Neuronal stem cell (in vitro differentiated cells): ENCODE data around the gene STARD13.
A peak's percentile ranks its signal among the peaks of the same experiment; 100 is the strongest.

Experiments used
- DNase-seq: peaks from one replicate; pipeline ENCODE4 v3.0.0-alpha.2; 2013; ENCODE audit warnings: low spot score
- H2AFZ ChIP-seq: one replicate; pipeline ENCODE4 v1.6.1; 2013; ENCODE audit warnings: mild to moderate bottlenecking, low read length, inconsistent platforms
- H2AK5ac ChIP-seq: 2 replicates; pipeline ENCODE4 v1.6.1; 2013; ENCODE audit warnings: low read depth, mild to moderate bottlenecking, inconsistent platforms, low read length, moderate library complexity, mixed read lengths
- H2BK120ac ChIP-seq: 2 replicates; pipeline ENCODE4 v1.6.1; 2013; ENCODE audit warnings: low read depth, mild to moderate bottlenecking, inconsistent platforms, low read length, moderate library complexity, mixed read lengths
- H2BK12ac ChIP-seq: one replicate; pipeline ENCODE4 v1.6.1; 2013; ENCODE audit warnings: low read length, inconsistent platforms
- H2BK15ac ChIP-seq: 2 replicates; pipeline ENCODE4 v1.6.1; 2013; ENCODE audit warnings: mild to moderate bottlenecking, low read length, inconsistent platforms, mixed read lengths
- H2BK5ac ChIP-seq: one replicate; pipeline ENCODE4 v1.6.1; 2013; ENCODE audit warnings: inconsistent platforms, mild to moderate bottlenecking, low read length, moderate library complexity
- H3K14ac ChIP-seq: one replicate; pipeline ENCODE4 v1.6.1; 2013; ENCODE audit warnings: low read length, inconsistent platforms
- H3K18ac ChIP-seq: 2 replicates; pipeline ENCODE4 v1.6.1; 2013; ENCODE audit warnings: low read length, inconsistent platforms
- H3K23ac ChIP-seq: 2 replicates; pipeline ENCODE4 v1.6.1; 2013; ENCODE audit warnings: low read depth, mild to moderate bottlenecking, mixed read lengths, low read length, inconsistent platforms; ENCODE audit not compliant: poor library complexity
- H3K27ac ChIP-seq: replicated peaks from 3 replicates; pipeline ENCODE4 v1.5.1; 2013; ENCODE audit warnings: low read length, inconsistent platforms
- H3K27me3 ChIP-seq, 3 experiments: 2 replicates each; pipeline ENCODE4 v1.6.1; 2013; ENCODE audit warnings: low read length in 3 of 3, mild to moderate bottlenecking in 2 of 3, inconsistent platforms in 1 of 3, low read depth in 1 of 3, mixed read lengths in 1 of 3, moderate library complexity in 1 of 3; ENCODE audit not compliant: control insufficient read depth in 3 of 3, insufficient read depth in 3 of 3
- H3K36me3 ChIP-seq, 2 donors: replicated peaks in 1 of 2; 2 replicates each; pipeline ENCODE4 v1.6.1; 2013; ENCODE audit warnings: low read length in 2 of 2; ENCODE audit not compliant: control insufficient read depth in 2 of 2, insufficient read depth in 2 of 2
- H3K4ac ChIP-seq: 2 replicates; pipeline ENCODE4 v1.6.1; 2013; ENCODE audit warnings: inconsistent platforms, mild to moderate bottlenecking, low read length, moderate library complexity
- H3K4me1 ChIP-seq, 2 donors: 1 replicate in 1 of 2; 2 replicates in 1 of 2; pipeline ENCODE4 v1.6.1; 2013; ENCODE audit warnings: low read length in 2 of 2, low read depth in 1 of 2; ENCODE audit not compliant: control insufficient read depth in 2 of 2, insufficient read depth in 1 of 2
- H3K4me2 ChIP-seq: one replicate; pipeline ENCODE4 v1.6.1; 2013; ENCODE audit warnings: mild to moderate bottlenecking, low read length, inconsistent platforms; ENCODE audit not compliant: insufficient read depth, poor library complexity, severe bottlenecking
- H3K4me3 ChIP-seq, 2 donors: 2 replicates each; pipeline ENCODE4 v1.5.1; 2013; ENCODE audit warnings: low read length in 2 of 2, mild to moderate bottlenecking in 2 of 2, inconsistent platforms in 1 of 2, moderate library complexity in 1 of 2
- H3K79me1 ChIP-seq: one replicate; pipeline ENCODE4 v1.6.1; 2013; ENCODE audit warnings: low read depth, mild to moderate bottlenecking, inconsistent platforms, low read length, moderate library complexity
- H3K9ac ChIP-seq: one replicate; pipeline ENCODE4 v1.6.1; 2013; ENCODE audit warnings: mild to moderate bottlenecking, low read depth, low read length, inconsistent platforms; ENCODE audit not compliant: poor library complexity
- H3K9me3 ChIP-seq, 2 donors: replicated peaks in 1 of 2; 2 replicates each; pipeline versions ENCODE3 to v1.6.1; 2013; ENCODE audit warnings: low read length in 2 of 2, mild to moderate bottlenecking in 2 of 2, inconsistent platforms in 1 of 2, low read depth in 1 of 2, mixed read lengths in 1 of 2, moderate library complexity in 1 of 2; ENCODE audit not compliant: control insufficient read depth in 2 of 2, insufficient read depth in 1 of 2
- H4K8ac ChIP-seq: one replicate; pipeline ENCODE4 v1.6.1; 2013; ENCODE audit warnings: low read depth, mild to moderate bottlenecking, inconsistent platforms, low read length, moderate library complexity
- H4K91ac ChIP-seq: one replicate; pipeline ENCODE4 v1.6.1; 2013; ENCODE audit warnings: low read length, low read depth, mild to moderate bottlenecking, inconsistent platforms; ENCODE audit not compliant: poor library complexity
- WGBS, 2 donors: extraction: QIAGEN DNeasy Blood & Tissue Kit; methylation state at CpG; one replicate each; pipeline ENCODE4 v1.1.7; 2013; ENCODE audit warnings: missing lambda C conversion rate in 2 of 2, mixed read lengths in 1 of 2; ENCODE audit not compliant: insufficient read length in 2 of 2, insufficient replicate concordance in 1 of 2; ENCODE audit errors: extremely low coverage in 2 of 2; 5-methylcytosine and 5-hydroxymethylcytosine counted together

The STARD13 gene

DNA sequence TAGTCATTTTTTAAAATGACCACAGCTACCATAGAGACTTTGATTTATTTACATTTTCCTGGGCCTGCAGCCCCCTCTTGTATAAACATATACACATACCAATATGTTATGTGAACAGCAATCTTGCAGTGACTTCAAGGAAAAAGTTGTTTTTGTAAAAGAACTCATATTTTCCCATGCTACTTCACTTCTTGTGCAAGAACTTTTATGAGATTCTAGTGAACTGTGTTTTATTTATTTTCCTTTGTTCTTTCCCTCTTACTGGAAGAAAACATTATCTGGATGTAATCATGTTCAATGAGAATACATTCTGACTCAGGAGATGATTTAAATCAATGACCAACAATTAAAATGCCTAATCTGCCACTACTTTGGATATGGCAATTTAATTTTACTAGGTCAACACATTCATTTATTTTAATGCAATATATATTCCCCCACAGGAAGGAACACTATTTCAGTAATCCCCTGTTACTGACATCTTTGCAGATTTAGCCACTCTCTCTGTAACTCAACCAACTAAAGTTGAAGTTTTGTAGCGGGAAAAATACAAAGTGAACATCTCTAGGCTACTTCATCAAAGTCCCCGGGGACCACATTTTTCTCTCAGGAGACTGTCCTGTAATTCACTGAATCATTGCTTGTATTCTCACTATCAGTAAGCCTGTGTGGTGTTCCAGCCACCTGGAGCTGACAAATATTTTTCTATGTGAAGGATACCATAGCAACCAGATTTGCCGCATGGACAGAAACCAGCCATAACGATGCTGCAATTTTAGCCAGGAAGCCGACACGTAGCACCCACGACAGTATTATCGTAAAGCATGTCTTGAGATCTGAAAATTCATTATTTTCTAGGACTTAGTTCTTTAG, 90.5 kb downstream of the STARD13 start:
- no peak overlapping the region for H3K27ac ChIP-seq

DNA sequence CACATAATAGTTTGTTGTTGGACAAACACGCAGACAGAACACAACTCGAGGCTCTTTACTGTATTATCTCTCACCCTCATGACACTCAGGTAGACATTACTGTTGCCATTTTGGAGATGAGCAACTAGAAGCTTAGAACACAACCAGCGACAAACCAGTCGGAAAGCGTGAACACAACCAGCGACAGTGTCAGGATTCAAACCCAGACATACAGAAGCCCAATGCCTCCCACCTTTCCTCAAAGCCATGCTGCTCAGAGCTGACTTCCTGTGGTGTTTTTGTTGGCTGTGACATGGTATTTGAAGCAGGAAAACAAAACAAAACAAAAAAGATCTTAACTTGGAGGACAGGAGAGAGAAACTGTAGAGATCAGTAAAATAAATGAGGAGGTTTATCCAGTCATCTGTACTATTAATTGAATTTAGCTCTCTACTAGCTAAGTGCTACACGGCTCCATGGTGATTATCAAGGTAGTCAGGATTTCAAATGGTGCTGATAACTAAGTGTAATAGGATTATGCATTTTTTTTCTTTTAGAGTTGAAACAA, 92.1 kb downstream of the STARD13 start:
- no peaks in the 10 kb centered on the region for H3K9me3 ChIP-seq
- H3K36me3 ChIP-seq = no peaks in the 10 kb centered on the region
- no peak overlapping the region for H3K4me3 ChIP-seq
- DNase-seq = peak; percentile 33
- no peak overlapping the region for H2AFZ ChIP-seq
- H3K4me1 ChIP-seq = peaks cover 5 to 14% of the 10 kb centered on the region in 2 donors
- no CpG with 5 or more reads among the region's 7 CpGs for WGBS, 2 donors
- H3K14ac ChIP-seq = no peak overlapping the region
- no peak overlapping the region for H3K27ac ChIP-seq
- no peak overlapping the region for H3K4me2 ChIP-seq
- no peak overlapping the region for H4K91ac ChIP-seq
- no peaks in the 10 kb centered on the region for H3K27me3 ChIP-seq
- no peak overlapping the region for H3K18ac ChIP-seq
- no peak overlapping the region for H2BK12ac ChIP-seq
- no peak overlapping the region for H2AK5ac ChIP-seq
- no peak overlapping the region for H3K23ac ChIP-seq
- no peak overlapping the region for H2BK15ac ChIP-seq
- no peaks in the 10 kb centered on the region for H3K79me1 ChIP-seq
- H4K8ac ChIP-seq = no peak overlapping the region
- no peak overlapping the region for H2BK5ac ChIP-seq
- no peak overlapping the region for H3K4ac ChIP-seq
- H3K9ac ChIP-seq = no peak overlapping the region
- H2BK120ac ChIP-seq = no peak overlapping the region

More for the DNA sequence above, 90.5 kb downstream of the STARD13 start:
- Histone ChIP-seq H3K9me3 (no peaks in the 10 kb centered on the region), H3K79me1 (no peaks in the 10 kb centered on the region), H3K4ac (no peak overlapping the region), H2AFZ (no peak overlapping the region), H4K8ac (no peak overlapping the region), H3K14ac (no peak overlapping the region), H3K18ac (no peak overlapping the region), H3K4me3 (no peak overlapping the region), H3K4me1 (peaks cover 5 to 14% of the 10 kb centered on the region in 2 donors), H2BK15ac (no peak overlapping the region), H3K36me3 (no peaks in the 10 kb centered on the region), H2BK120ac (no peak overlapping the region), H2BK12ac (no peak overlapping the region), H3K23ac (no peak overlapping the region), H3K27me3 (no peaks in the 10 kb centered on the region), H3K4me2 (no peak overlapping the region), H2AK5ac (no peak overlapping the region), H3K9ac (no peak overlapping the region), H2BK5ac (no peak overlapping the region), H4K91ac (no peak overlapping the region)
- no peak for DNase-seq
- no CpG with 5 or more reads among the region's 8 CpGs for WGBS, 2 donors

DNA sequence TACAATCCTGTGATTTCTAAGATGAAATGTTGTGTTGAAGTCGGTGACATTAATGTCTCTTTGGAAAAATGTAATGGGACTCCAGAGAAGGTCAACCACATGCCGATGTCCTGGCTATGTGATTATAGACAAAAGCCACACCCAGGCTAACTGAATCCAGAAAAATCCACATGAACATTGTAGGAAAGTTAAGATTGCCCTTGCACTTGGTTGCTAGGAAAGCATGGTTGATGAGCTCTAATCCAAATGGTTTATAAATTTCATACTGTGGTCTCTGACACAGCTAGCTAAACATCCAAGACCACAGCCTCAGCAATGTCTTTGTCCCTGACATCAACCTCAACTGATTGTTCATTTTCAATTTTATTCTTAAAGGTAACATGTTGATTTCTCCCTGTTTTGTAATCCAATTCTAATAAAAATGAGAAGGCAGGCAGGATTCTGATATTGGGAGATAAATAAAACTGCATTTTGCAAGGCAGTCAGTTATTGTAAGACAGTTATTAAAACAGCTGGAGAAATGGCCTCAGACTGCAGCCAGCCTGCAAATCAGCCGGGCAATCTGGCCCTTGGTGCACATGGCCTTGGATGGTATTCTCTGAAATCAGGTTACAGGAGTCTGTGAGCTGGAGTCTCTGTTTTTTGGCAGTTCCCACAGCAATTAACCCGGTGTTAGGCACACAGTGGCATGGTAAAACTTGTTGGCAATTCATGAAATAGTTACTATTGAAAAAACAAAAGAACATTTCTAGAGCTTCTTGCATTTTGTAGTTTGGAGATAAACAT, 93.9 kb downstream of the STARD13 start:
- no peak overlapping the region for H3K4ac ChIP-seq
- no peaks in the 10 kb centered on the region for H3K36me3 ChIP-seq
- H2BK120ac ChIP-seq = no peak overlapping the region
- H4K8ac ChIP-seq = no peak overlapping the region
- no peak overlapping the region for H2BK15ac ChIP-seq
- H3K4me2 ChIP-seq = no peak overlapping the region
- WGBS, 2 donors = no CpG with 5 or more reads among the region's 4 CpGs
- H2AK5ac ChIP-seq = no peak overlapping the region
- no peak overlapping the region for H3K18ac ChIP-seq
- no peak overlapping the region for H3K23ac ChIP-seq
- no peak overlapping the region for H4K91ac ChIP-seq
- no peak overlapping the region for H3K14ac ChIP-seq
- no peak overlapping the region for H2AFZ ChIP-seq
- H3K4me1 ChIP-seq = peaks cover 8 to 18% of the 10 kb centered on the region in 2 donors
- H2BK5ac ChIP-seq = no peak overlapping the region
- no peaks in the 10 kb centered on the region for H3K27me3 ChIP-seq
- no peak overlapping the region for H3K9ac ChIP-seq
- DNase-seq = no peak
- no peaks in the 10 kb centered on the region for H3K79me1 ChIP-seq
- no peak overlapping the region for H3K4me3 ChIP-seq
- H2BK12ac ChIP-seq = no peak overlapping the region
- no peaks in the 10 kb centered on the region for H3K9me3 ChIP-seq
- no peak overlapping the region for H3K27ac ChIP-seq

DNA sequence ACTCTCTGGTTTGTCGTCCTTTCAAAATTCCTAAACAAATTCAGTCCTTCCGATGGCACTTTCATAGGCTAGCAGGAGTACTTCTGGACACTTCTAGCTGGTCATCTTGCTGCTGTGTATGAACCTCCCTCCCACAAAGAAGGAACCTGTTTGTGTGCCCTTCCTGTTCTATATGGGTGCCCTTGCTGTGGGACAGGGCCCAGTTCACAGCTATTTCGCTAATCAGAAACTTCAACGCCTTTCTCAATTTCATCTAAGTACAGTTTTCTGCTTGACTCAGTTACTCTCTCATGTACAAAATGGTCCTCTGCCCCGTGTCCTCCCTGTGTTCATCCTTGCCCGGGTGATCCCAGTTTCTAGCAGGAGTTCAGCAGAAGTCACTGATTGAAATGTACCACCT, 96.1 kb downstream of the STARD13 start:
- Histone ChIP-seq H3K4me2 (no peak overlapping the region), H3K9ac (no peak overlapping the region), H3K36me3 (no peaks in the 10 kb centered on the region), H3K4me1 (peaks cover 12 to 20% of the 10 kb centered on the region in 2 donors), H3K9me3 (no peaks in the 10 kb centered on the region), H3K4ac (no peak overlapping the region), H3K18ac (no peak overlapping the region), H2BK5ac (no peak overlapping the region), H2BK12ac (no peak overlapping the region), H2AK5ac (no peak overlapping the region), H4K8ac (no peak overlapping the region), H2AFZ (no peak overlapping the region), H3K27me3 (no peaks in the 10 kb centered on the region), H2BK15ac (no peak overlapping the region), H3K4me3 (no peak overlapping the region), H3K79me1 (no peaks in the 10 kb centered on the region), H3K27ac (no peak overlapping the region), H3K23ac (no peak overlapping the region), H4K91ac (no peak overlapping the region), H2BK120ac (no peak overlapping the region), H3K14ac (no peak overlapping the region)
- no CpG with 5 or more reads among the region's 6 CpGs for WGBS, 2 donors
- DNase-seq = no peak
